GM12801 (cell line): ENCODE results near the gene GIPR.

Experiments used
- CTCF ChIP-seq: IDR thresholded peaks from one replicate; pipeline ENCODE4 v1.5.1; 2011; ENCODE audit warnings: control low read depth; ENCODE audit not compliant: insufficient read length; ENCODE audit errors: extremely low read depth

GIPR gene

GRCh38 chr19:45667620-45668341 lies at the start of gene GIPR:
Gene GIPR, plus strand, starts transcription at chr19:45668221. Its CDS starts 1,300 bp downstream, at chr19:45669521.
- no peak for TF ChIP-seq CTCF

GRCh38 chr19:45621389-45621788 lies 46.6 kb upstream of the GIPR start:
- no peak for TF ChIP-seq CTCF

- no peak for TF ChIP-seq CTCF
Observed at GRCh38 chr19:45621976-45622503, 46.0 kb upstream of the GIPR start.

GRCh38 chr19:45623984-45624383 lies 44.0 kb upstream of the GIPR start:
- no peak for TF ChIP-seq CTCF

GRCh38 chr19:45629704-45630103 lies 38.3 kb upstream of the GIPR start:
- no peak for TF ChIP-seq CTCF

GRCh38 chr19:45630463-45630862 lies 37.6 kb upstream of the GIPR start:
- TF ChIP-seq CTCF: no peak

- TF ChIP-seq CTCF: no peak
Observed at GRCh38 chr19:45632468-45633196, 35.4 kb upstream of the GIPR start.
